Liver (tissue), 9 donors: Measurements from ENCODE around the gene ATP2A3. TPM values are rescaled to one million over a fixed set of nuclear protein-coding genes. Genes with fewer than 3 reads are reported as not detected.
A peak's percentile ranks its signal among the peaks of the same experiment; 100 is the strongest.

Experiments
- DNase-seq: peaks from one replicate; pipeline ENCODE4 v3.0.0-alpha.2; 2017; ENCODE audit warnings: low spot score
- H3K27ac ChIP-seq, 2 donors: one replicate each; pipeline ENCODE4 v1.7.0; 2013; ENCODE audit warnings: inconsistent platforms in 2 of 2, low read length in 2 of 2, control low read depth in 1 of 2, low read depth in 1 of 2, mild to moderate bottlenecking in 1 of 2
- H3K27me3 ChIP-seq, 4 donors: one replicate each; pipeline versions ENCODE4 v1.6.1 to v1.7.0; 2013; ENCODE audit warnings: low read length in 3 of 4, inconsistent platforms in 1 of 4, mild to moderate bottlenecking in 1 of 4, moderate library complexity in 1 of 4; ENCODE audit not compliant: control insufficient read depth in 4 of 4, insufficient read depth in 4 of 4
- H3K36me3 ChIP-seq, 4 donors: one replicate each; pipeline versions ENCODE4 v1.6.1 to v1.7.0; 2013; ENCODE audit warnings: low read length in 3 of 4, mild to moderate bottlenecking in 3 of 4, low read depth in 1 of 4, moderate library complexity in 1 of 4; ENCODE audit not compliant: control insufficient read depth in 4 of 4, insufficient read depth in 3 of 4
- H3K4me1 ChIP-seq, 4 donors: one replicate each; pipeline versions ENCODE4 v1.6.1 to v1.7.0; 2013; ENCODE audit warnings: low read length in 3 of 4, mild to moderate bottlenecking in 3 of 4, moderate library complexity in 1 of 4; ENCODE audit not compliant: control insufficient read depth in 4 of 4, insufficient read depth in 4 of 4
- H3K4me3 ChIP-seq, 3 donors: one replicate each; pipeline versions ENCODE4 v1.6.1 to v1.7.0; 2013; ENCODE audit warnings: low read length in 3 of 3, control low read depth in 1 of 3, low read depth in 1 of 3, mild to moderate bottlenecking in 1 of 3
- H3K9ac ChIP-seq, 2 donors: one replicate each; pipeline ENCODE4 v1.7.0; 2013; ENCODE audit warnings: low read length in 2 of 2, mild to moderate bottlenecking in 2 of 2, moderate library complexity in 2 of 2, control low read depth in 1 of 2, low read depth in 1 of 2
- H3K9me3 ChIP-seq, 4 donors: one replicate each; pipeline versions ENCODE4 v1.6.1 to v1.7.0; 2013; ENCODE audit warnings: low read length in 3 of 4; ENCODE audit not compliant: control insufficient read depth in 4 of 4
- GABPA ChIP-seq, 2 donors: IDR thresholded peaks in 1 of 2; conservative IDR thresholded peaks in 1 of 2; 2 replicates each; pipeline ENCODE4 v1.6.1; 2016; ENCODE audit warnings: antibody characterized with exemption in 2 of 2, mild to moderate bottlenecking in 1 of 2, moderate library complexity in 1 of 2
- HNF4G ChIP-seq: IDR thresholded peaks from 2 replicates; pipeline ENCODE4 v1.6.1; 2016; ENCODE audit warnings: antibody characterized with exemption
- JUND ChIP-seq, 2 donors: IDR thresholded peaks; 2 replicates each; pipeline ENCODE4 v1.6.1; 2016; ENCODE audit warnings: antibody characterized with exemption in 2 of 2
- NR2F2 ChIP-seq: IDR thresholded peaks from 2 replicates; pipeline ENCODE4 v1.6.1; 2016; ENCODE audit warnings: antibody characterized with exemption
- RAD21 ChIP-seq, 2 donors: IDR thresholded peaks; 2 replicates each; pipeline ENCODE4 v1.6.1; 2016; ENCODE audit warnings: antibody characterized with exemption in 2 of 2, mild to moderate bottlenecking in 2 of 2
- RXRA ChIP-seq, 2 donors: IDR thresholded peaks; 2 replicates each; pipeline ENCODE4 v1.6.1; 2017 to 2018; ENCODE audit warnings: antibody characterized with exemption in 2 of 2, mild to moderate bottlenecking in 1 of 2
- TAF1 ChIP-seq: conservative IDR thresholded peaks from 2 replicates; pipeline ENCODE4 v1.6.1; 2016; ENCODE audit warnings: antibody characterized with exemption, mild to moderate bottlenecking
- YY1 ChIP-seq: IDR thresholded peaks from 2 replicates; pipeline ENCODE4 v1.6.1; 2016; ENCODE audit warnings: antibody characterized with exemption, mild to moderate bottlenecking
- WGBS: extraction: QIAGEN DNeasy Blood & Tissue Kit; methylation state at CpG from one replicate; pipeline ENCODE4 v1.1.7; 2013; 5-methylcytosine and 5-hydroxymethylcytosine counted together
- polyA plus RNA-seq, 2 donors: library from polyadenylated mRNA; stranded (reverse) in 1 of 2; unstranded in 1 of 2; fragments of 200-250 nt in 1 of 2; fragments of >200 nt in 1 of 2; fragmentation: Nextera tagmentation in 1 of 2; extraction: Ambion mirVana in 1 of 2; gene quantifications; one replicate each; pipeline versions ENCODE4 v1.2.1 to v1.2.3, GENCODE V29; 2013 to 2015
- total RNA-seq, 2 donors: library from RNA; depleted of rRNA; stranded (reverse); fragments of >200 nt; gene quantifications; one replicate each; pipeline ENCODE4 v1.2.3, GENCODE V29; 2014
- TF ChIP-seq, protein P1 (sequence below): IDR thresholded peaks from 2 replicates; pipeline ENCODE4 v1.6.1; 2016; ENCODE audit warnings: antibody characterized with exemption
- TF ChIP-seq, protein P2 (sequence below): fragments of 150-350 bp; IDR thresholded peaks from 2 replicates; pipeline ENCODE4 v1.5.1; 2017; ENCODE audit warnings: improper control_type of control experiment, low read depth, low read length; ENCODE audit not compliant: missing input control
- TF ChIP-seq, protein P3 (sequence below): IDR thresholded peaks from 2 replicates; pipeline ENCODE4 v1.6.1; 2016; ENCODE audit warnings: antibody characterized with exemption
- TF ChIP-seq, protein P4 (sequence below): IDR thresholded peaks from 2 replicates; pipeline ENCODE4 v1.6.1; 2016; ENCODE audit warnings: antibody characterized with exemption, mild to moderate bottlenecking
- donor health status: healthy.
- donor health status: healthy.
- donor health status: healthy.
- donor health status: healthy.
- donor health status: healthy.

The ATP2A3 gene
- total and polyA plus RNA-seq, 4 donors = 1.4 to 17.1 (median 3.2) TPM

DNA sequence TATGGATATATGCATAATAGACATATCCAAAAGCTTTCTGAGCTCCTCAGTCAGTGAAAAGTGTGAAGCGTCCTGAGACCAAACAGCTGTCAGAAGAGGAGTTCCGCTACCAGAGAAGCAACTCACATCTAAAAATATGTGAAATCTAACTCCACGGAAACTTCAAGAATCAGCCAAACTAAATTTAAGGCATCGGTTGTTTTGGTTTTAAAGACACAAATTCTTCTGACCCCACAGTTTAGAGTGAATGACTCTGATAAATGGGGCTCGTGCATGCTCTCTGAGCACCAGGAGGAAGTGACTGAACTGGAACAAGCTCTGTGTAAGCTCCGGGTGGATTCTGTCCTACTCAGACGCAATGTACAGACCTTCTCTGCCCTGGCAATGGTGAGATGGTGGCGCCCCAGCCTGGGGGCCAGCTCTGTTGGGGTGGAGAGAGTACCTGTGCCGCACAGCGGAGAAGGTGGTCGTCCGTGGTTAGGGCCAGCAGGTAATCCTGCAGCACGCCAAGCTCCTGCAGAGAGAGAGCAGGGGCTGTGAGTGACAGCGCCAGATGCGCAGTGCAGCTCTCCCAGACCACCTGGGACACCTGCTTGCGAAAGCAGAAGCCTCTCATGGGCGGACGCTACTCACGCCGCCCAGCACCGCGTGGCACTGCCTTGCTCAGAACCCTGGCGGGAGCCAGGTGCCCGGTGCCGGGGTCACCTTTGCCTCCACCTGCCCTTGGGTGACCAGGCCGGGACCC, 44.4 kb upstream of the ATP2A3 start:
- WGBS = 89% methylated on average over 26 of the region's 26 CpGs
- H3K27me3 ChIP-seq = no peaks in the 10 kb centered on the region
- no peak overlapping the region for H3K9ac ChIP-seq
- TF ChIP-seq HNF4G (no peak), NR2F2 (peak; percentile 11), RXRA (IDR thresholded peaks at IDR 0.05) (peak in 1 of 2 donors; percentile 25)
- H3K9me3 ChIP-seq = no peaks in the 10 kb centered on the region
- peak overlapping the region in 1 of 2 donors; percentile 7 for H3K27ac ChIP-seq
- no peak overlapping the region for H3K4me3 ChIP-seq
- peaks cover 5 to 12% (median 10%) of the 10 kb centered on the region in 4 donors for H3K4me1 ChIP-seq
- DNase-seq = no peak
- H3K36me3 ChIP-seq = peaks cover 19 to 67% (median 42%) of the 10 kb centered on the region in 4 donors

DNA sequence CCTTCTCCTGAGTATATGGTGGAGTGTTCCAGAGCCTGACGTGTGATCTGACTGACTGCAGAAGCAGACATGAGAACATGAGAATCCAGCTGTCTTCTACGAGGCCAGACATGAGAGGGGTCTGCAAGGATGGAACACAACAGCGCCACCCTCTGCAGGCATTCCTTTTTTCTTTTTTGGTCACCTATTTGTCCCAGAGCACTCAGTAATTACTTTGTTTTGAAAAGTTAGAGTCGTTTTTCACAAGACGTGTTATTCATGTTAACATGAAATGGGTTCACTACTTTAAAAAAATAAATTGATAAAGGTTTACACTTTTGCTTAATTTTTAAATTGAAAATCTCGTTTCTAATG, 43.8 kb upstream of the ATP2A3 start:
- Histone ChIP-seq H3K27ac (peak overlapping the region in 1 of 2 donors; percentile 7), H3K9me3 (no peaks in the 10 kb centered on the region), H3K9ac (no peak overlapping the region), H3K27me3 (no peaks in the 10 kb centered on the region), H3K4me3 (no peak overlapping the region), H3K4me1 (peaks cover 5 to 15% (median 12%) of the 10 kb centered on the region in 4 donors), H3K36me3 (peaks cover 16 to 62% (median 42%) of the 10 kb centered on the region in 4 donors)
- no peak for DNase-seq
- 84% methylated on average over 6 of the region's 6 CpGs for WGBS
- TF ChIP-seq, protein P1, sequence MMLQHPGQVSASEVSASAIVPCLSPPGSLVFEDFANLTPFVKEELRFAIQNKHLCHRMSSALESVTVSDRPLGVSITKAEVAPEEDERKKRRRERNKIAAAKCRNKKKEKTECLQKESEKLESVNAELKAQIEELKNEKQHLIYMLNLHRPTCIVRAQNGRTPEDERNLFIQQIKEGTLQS = no peak
- TF ChIP-seq, protein P2, sequence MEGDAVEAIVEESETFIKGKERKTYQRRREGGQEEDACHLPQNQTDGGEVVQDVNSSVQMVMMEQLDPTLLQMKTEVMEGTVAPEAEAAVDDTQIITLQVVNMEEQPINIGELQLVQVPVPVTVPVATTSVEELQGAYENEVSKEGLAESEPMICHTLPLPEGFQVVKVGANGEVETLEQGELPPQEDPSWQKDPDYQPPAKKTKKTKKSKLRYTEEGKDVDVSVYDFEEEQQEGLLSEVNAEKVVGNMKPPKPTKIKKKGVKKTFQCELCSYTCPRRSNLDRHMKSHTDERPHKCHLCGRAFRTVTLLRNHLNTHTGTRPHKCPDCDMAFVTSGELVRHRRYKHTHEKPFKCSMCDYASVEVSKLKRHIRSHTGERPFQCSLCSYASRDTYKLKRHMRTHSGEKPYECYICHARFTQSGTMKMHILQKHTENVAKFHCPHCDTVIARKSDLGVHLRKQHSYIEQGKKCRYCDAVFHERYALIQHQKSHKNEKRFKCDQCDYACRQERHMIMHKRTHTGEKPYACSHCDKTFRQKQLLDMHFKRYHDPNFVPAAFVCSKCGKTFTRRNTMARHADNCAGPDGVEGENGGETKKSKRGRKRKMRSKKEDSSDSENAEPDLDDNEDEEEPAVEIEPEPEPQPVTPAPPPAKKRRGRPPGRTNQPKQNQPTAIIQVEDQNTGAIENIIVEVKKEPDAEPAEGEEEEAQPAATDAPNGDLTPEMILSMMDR = no peak
- TF ChIP-seq GABPA (IDR thresholded peaks at IDR 0.05 in 1 of 2, conservative IDR thresholded peaks at IDR 0.05 in 1 of 2) (no peak), NR2F2 (no peak)

DNA sequence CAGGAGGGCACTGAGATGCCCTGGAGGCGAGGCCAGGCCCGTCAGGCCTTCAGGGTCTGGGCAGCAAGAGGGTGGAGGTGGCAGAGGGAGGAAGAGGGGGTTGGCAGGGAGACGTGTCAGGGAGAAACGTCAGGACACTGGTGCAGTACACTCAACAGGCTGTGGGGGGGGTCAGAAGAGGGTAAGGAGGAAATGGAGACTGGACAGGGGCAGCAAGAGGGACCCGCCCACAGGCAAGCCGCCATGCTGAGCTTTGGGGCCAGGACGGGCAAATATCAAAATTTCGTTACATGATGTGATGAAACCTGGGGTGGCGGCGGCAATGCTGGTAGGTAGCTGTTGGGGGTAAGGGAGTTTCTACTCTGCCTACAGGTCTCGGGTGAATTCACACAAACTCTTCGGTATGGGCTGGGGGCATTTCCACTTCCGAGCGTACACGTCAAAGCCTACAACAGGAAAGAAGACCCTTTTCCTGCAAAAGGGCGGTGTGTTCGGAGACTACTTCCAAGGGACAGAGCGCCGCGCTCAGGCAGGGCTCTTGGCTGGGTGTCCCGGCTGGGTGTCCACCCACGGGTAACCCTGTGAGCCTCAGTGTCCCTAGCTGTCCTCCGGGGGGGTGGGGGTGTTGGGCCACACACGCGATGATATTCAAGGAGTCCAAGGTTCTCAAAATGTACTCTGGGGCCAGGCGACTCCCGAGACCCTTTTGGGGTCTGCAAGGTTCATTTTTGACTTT, 43.3 kb upstream of the ATP2A3 start:
- H3K27me3 ChIP-seq = no peaks in the 10 kb centered on the region
- TF ChIP-seq, protein P3, sequence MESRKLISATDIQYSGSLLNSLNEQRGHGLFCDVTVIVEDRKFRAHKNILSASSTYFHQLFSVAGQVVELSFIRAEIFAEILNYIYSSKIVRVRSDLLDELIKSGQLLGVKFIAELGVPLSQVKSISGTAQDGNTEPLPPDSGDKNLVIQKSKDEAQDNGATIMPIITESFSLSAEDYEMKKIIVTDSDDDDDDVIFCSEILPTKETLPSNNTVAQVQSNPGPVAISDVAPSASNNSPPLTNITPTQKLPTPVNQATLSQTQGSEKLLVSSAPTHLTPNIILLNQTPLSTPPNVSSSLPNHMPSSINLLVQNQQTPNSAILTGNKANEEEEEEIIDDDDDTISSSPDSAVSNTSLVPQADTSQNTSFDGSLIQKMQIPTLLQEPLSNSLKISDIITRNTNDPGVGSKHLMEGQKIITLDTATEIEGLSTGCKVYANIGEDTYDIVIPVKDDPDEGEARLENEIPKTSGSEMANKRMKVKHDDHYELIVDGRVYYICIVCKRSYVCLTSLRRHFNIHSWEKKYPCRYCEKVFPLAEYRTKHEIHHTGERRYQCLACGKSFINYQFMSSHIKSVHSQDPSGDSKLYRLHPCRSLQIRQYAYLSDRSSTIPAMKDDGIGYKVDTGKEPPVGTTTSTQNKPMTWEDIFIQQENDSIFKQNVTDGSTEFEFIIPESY = no peak
- TF ChIP-seq TAF1 (no peak), YY1 (no peak), NR2F2 (no peak), RXRA (IDR thresholded peaks at IDR 0.05) (no peak), RAD21 (IDR thresholded peaks at IDR 0.05) (no peak), JUND (IDR thresholded peaks at IDR 0.05) (no peak), HNF4G (no peak)
- TF ChIP-seq, protein P1 = no peak
- TF ChIP-seq, protein P4, sequence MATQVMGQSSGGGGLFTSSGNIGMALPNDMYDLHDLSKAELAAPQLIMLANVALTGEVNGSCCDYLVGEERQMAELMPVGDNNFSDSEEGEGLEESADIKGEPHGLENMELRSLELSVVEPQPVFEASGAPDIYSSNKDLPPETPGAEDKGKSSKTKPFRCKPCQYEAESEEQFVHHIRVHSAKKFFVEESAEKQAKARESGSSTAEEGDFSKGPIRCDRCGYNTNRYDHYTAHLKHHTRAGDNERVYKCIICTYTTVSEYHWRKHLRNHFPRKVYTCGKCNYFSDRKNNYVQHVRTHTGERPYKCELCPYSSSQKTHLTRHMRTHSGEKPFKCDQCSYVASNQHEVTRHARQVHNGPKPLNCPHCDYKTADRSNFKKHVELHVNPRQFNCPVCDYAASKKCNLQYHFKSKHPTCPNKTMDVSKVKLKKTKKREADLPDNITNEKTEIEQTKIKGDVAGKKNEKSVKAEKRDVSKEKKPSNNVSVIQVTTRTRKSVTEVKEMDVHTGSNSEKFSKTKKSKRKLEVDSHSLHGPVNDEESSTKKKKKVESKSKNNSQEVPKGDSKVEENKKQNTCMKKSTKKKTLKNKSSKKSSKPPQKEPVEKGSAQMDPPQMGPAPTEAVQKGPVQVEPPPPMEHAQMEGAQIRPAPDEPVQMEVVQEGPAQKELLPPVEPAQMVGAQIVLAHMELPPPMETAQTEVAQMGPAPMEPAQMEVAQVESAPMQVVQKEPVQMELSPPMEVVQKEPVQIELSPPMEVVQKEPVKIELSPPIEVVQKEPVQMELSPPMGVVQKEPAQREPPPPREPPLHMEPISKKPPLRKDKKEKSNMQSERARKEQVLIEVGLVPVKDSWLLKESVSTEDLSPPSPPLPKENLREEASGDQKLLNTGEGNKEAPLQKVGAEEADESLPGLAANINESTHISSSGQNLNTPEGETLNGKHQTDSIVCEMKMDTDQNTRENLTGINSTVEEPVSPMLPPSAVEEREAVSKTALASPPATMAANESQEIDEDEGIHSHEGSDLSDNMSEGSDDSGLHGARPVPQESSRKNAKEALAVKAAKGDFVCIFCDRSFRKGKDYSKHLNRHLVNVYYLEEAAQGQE = no peak
- no peak overlapping the region for H3K9ac ChIP-seq
- 93% methylated on average over 27 of the region's 27 CpGs for WGBS
- DNase-seq = no peak
- H3K9me3 ChIP-seq = no peaks in the 10 kb centered on the region
- H3K4me3 ChIP-seq = no peak overlapping the region
- H3K4me1 ChIP-seq = peaks cover 5 to 15% (median 12%) of the 10 kb centered on the region in 4 donors
- peak overlapping the region in 1 of 2 donors; percentile 7 for H3K27ac ChIP-seq
- H3K36me3 ChIP-seq = peaks cover 16 to 58% (median 40%) of the 10 kb centered on the region in 4 donors
